IgD-negative memory B cell (primary cell): ENCODE data around the gene SELENOO. TPM values are rescaled to one million over a fixed set of nuclear protein-coding genes. Genes with fewer than 3 reads are reported as not detected.
A peak's percentile ranks its signal among the peaks of the same experiment; 100 is the strongest.

Experiments used
- H3K27ac Mint-ChIP-seq, 3 donors: one replicate each; pipeline ENCODE4 v1.8.0; 2020 to 2022; ENCODE audit warnings: mild to moderate bottlenecking in 3 of 3, mixed read lengths in 3 of 3, moderate library complexity in 1 of 3
- H3K27me3 Mint-ChIP-seq: one replicate; pipeline ENCODE4 v1.8.0; 2021; ENCODE audit warnings: mixed read lengths
- H3K36me3 Mint-ChIP-seq: one replicate; pipeline ENCODE4 v1.8.0; 2020; ENCODE audit warnings: mild to moderate bottlenecking, mixed read lengths
- H3K4me1 Mint-ChIP-seq, 3 donors: one replicate each; pipeline ENCODE4 v1.8.0; 2020 to 2022; ENCODE audit warnings: mixed read lengths in 3 of 3, mild to moderate bottlenecking in 1 of 3
- H3K4me3 Mint-ChIP-seq, 4 donors: one replicate each; pipeline ENCODE4 v1.8.0; 2020 to 2022; ENCODE audit warnings: mild to moderate bottlenecking in 4 of 4, mixed read lengths in 4 of 4, moderate library complexity in 3 of 4
- H3K9me3 Mint-ChIP-seq, 3 donors: one replicate each; pipeline ENCODE4 v1.8.0; 2020 to 2021; ENCODE audit warnings: mixed read lengths in 3 of 3, mild to moderate bottlenecking in 1 of 3
- polyA plus RNA-seq: library from polyadenylated mRNA; unstranded; fragments of 300-500 nt; fragmentation: Illumina TruSeq; gene quantifications from one replicate; pipeline ENCODE4 v1.2.3, GENCODE V29; 2021

The SELENOO gene
- polyA plus RNA-seq, 1 donor from 2014 or later, result 2.3 TPM

DNA sequence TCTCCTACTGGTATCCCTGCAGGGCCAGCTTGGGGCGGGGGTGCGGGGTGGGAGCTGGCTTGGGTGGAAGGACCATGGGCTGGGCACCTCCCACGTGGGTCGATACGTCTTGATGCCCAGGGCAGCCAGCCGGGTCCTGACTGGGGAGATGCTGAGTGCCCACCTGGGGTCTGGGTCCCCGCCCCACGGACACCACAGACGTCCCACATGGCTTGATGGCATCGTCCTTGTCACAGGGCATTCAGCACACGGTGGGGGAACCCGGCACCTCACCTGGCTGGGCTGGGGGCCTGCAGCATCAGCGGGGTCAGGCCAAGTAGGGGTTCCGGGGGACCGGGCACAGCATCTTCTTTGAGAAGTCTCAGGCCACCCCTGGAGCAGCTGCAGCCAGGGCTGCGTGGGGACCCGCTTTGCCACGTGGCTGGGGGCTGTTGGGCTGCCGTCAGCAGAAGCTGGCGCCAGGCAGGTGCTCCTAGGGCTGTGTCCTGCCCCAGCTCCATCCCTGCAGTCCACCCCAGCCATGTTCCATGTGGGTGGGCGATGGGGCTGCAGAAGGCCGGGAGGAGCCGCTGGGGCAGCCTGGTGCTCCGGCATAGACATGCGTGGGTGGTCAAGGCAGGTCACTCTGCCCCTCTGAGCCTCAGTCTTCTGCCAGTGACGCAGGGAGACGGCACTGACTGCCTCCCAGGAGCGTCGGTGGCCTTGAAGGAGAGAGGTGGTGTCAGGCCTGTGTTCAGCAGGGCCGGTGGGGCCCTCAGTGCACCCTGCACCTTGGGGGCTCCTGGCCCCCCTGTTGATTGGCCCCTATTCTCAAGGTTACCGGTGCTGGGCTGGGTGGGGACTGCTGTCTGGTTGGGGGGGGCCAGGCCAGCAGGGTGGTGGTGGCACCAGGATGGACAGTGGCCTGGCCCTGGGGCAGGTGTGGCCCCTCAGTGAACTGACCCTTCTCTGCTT is 8.4 kb downstream of the SELENOO start:
- no peaks in the 10 kb centered on the region for H3K27me3 Mint-ChIP-seq
- H3K27ac Mint-ChIP-seq, result peak overlapping the region; percentile 27 to 80 (median 78)
- H3K36me3 Mint-ChIP-seq, result peaks cover 2% of the 10 kb centered on the region
- H3K4me3 Mint-ChIP-seq, result peak overlapping the region in 1 of 4 donors; percentile 9
- peaks cover 5 to 17% (median 15%) of the 10 kb centered on the region in 3 donors for H3K4me1 Mint-ChIP-seq
- H3K9me3 Mint-ChIP-seq, result no peaks in the 10 kb centered on the region

DNA sequence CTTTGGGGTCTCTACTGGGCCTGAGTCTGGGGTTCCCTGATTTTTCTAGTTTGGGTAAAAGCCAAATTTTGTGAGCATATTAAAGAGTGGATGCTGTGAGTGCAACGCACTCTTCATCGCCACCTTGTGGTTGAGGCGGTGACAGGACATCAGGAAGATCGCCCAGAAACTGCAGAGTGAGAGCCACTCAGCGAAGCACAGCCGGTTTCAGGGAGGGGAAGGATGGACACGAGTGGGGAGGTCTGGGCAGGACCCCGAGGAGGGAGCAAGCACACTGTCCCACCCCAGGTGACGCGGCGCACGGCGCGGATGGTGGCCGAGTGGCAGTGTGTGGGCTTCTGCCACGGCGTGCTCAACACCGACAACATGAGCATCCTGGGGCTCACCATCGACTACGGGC is 9.1 kb downstream of the SELENOO start:
- H3K36me3 Mint-ChIP-seq, result peaks cover 3% of the 10 kb centered on the region
- H3K4me1 Mint-ChIP-seq, result peaks cover 8 to 19% (median 16%) of the 10 kb centered on the region in 3 donors
- no peaks in the 10 kb centered on the region for H3K9me3 Mint-ChIP-seq
- peak overlapping the region in 1 of 4 donors; percentile 9 for H3K4me3 Mint-ChIP-seq
- H3K27me3 Mint-ChIP-seq, result no peaks in the 10 kb centered on the region
- peak overlapping the region; percentile 27 to 80 (median 78) for H3K27ac Mint-ChIP-seq

GRCh38 chr22:50210378-50211139 is 9.7 kb downstream of the SELENOO start:
- H3K36me3 Mint-ChIP-seq, result peaks cover 3% of the 10 kb centered on the region
- H3K4me3 Mint-ChIP-seq, result peak overlapping the region in 1 of 4 donors; percentile 26
- H3K9me3 Mint-ChIP-seq, result no peaks in the 10 kb centered on the region
- H3K27ac Mint-ChIP-seq, result peak overlapping the region in 1 of 3 donors; percentile 25
- H3K4me1 Mint-ChIP-seq, result peaks cover 9 to 17% (median 15%) of the 10 kb centered on the region in 3 donors
- H3K27me3 Mint-ChIP-seq, result no peaks in the 10 kb centered on the region

- no peaks in the 10 kb centered on the region for H3K27me3 Mint-ChIP-seq
- H3K4me3 Mint-ChIP-seq, result peak overlapping the region in 1 of 4 donors; percentile 26
- H3K9me3 Mint-ChIP-seq, result no peaks in the 10 kb centered on the region
- H3K4me1 Mint-ChIP-seq, result peaks cover 9 to 17% (median 15%) of the 10 kb centered on the region in 3 donors
- peak overlapping the region in 2 of 3 donors; percentile 25 to 38 for H3K27ac Mint-ChIP-seq
- H3K36me3 Mint-ChIP-seq, result peaks cover 3% of the 10 kb centered on the region
Measured at GRCh38 chr22:50211147-50211546, 10.3 kb downstream of the SELENOO start.

GRCh38 chr22:50213263-50213662 is 12.5 kb downstream of the SELENOO start:
- H3K9me3 Mint-ChIP-seq, result no peaks in the 10 kb centered on the region
- no peak overlapping the region for H3K4me3 Mint-ChIP-seq
- H3K4me1 Mint-ChIP-seq, result peaks cover 8 to 12% (median 9%) of the 10 kb centered on the region in 3 donors
- peaks cover 3% of the 10 kb centered on the region for H3K36me3 Mint-ChIP-seq
- H3K27me3 Mint-ChIP-seq, result no peaks in the 10 kb centered on the region
- no peak overlapping the region for H3K27ac Mint-ChIP-seq

GRCh38 chr22:50215297-50216054 is 14.7 kb downstream of the SELENOO start:
- H3K36me3 Mint-ChIP-seq, result peaks cover 3% of the 10 kb centered on the region
- H3K27me3 Mint-ChIP-seq, result no peaks in the 10 kb centered on the region
- H3K4me3 Mint-ChIP-seq, result no peak overlapping the region
- H3K4me1 Mint-ChIP-seq, result peaks cover 3 to 8% (median 5%) of the 10 kb centered on the region in 3 donors
- no peaks in the 10 kb centered on the region for H3K9me3 Mint-ChIP-seq
- peak overlapping the region in 2 of 3 donors; percentile 85 to 92 for H3K27ac Mint-ChIP-seq

- no peaks in the 10 kb centered on the region for H3K27me3 Mint-ChIP-seq
- peaks cover 3 to 6% (median 5%) of the 10 kb centered on the region in 3 donors for H3K4me1 Mint-ChIP-seq
- no peaks in the 10 kb centered on the region for H3K9me3 Mint-ChIP-seq
- H3K4me3 Mint-ChIP-seq, result no peak overlapping the region
- peaks cover 5% of the 10 kb centered on the region for H3K36me3 Mint-ChIP-seq
- peak overlapping the region in 2 of 3 donors; percentile 64 to 92 for H3K27ac Mint-ChIP-seq
Measured at GRCh38 chr22:50216055-50216683, 15.4 kb downstream of the SELENOO start.

DNA sequence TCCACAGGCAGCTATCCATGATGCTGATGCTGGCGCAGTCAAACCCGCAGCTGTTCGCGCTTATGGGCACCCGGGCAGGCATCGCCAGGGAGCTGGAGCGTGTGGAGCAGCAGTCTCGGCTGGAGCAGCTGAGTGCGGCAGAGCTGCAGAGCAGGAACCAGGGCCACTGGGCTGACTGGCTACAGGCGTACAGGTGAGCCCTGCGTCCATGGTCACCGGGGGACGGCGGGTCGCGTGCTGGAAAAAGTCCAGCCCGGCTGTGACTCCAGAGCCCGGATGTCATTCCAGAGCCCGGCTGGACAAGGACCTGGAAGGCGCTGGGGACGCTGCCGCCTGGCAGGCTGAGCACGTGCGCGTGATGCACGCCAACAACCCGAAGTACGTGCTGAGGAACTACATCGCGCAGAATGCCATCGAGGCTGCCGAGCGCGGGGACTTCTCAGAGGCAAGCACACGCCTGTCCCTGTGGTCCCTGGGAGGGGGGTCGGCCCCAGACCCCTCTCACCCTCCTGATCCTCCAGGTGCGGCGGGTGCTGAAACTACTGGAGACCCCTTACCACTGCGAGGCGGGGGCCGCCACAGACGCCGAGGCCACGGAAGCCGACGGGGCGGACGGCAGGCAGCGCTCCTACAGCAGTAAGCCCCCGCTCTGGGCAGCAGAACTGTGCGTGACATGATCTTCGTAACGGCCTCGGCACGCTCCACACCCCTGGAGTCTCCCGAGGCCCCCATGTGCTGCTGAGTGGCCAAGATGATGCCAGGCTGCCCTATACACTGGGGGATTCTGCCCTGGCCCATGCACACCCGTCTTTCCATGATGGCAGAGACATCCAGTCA is 16.1 kb downstream of the SELENOO start:
- no peaks in the 10 kb centered on the region for H3K9me3 Mint-ChIP-seq
- peaks cover 5% of the 10 kb centered on the region for H3K36me3 Mint-ChIP-seq
- H3K4me1 Mint-ChIP-seq, result peaks cover 3 to 6% (median 5%) of the 10 kb centered on the region in 3 donors
- no peak overlapping the region for H3K27ac Mint-ChIP-seq
- no peaks in the 10 kb centered on the region for H3K27me3 Mint-ChIP-seq
- no peak overlapping the region for H3K4me3 Mint-ChIP-seq

DNA sequence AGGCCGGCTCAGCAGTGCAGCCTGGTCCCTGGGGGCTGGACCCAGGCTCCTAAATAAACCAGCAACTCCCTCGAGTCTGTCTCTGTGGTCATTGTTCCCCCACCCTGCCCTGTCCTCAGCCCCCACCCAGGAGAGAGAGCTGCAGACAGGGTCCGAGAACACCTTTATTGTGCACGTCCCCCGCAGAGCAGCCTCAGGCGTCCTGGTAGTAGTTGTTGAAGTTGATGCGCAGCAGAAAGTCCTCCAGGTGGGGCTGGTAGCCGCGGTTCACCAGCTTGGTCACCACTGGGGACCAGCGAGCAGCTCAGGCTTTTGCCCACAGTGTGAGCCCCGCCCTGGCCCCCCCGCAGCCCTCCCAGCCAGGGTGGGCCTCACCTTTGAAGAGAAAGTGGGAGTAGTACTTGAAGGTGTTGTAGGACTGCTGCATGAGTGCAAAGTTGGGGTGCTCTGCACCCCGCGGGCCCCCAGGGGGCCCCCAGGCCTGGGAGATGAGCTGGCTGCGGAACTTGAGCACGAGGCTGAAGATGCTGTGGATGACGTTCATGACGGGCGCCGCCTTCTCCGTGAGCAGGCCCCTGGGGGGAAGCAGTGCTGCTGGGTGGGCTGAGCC is 16.8 kb downstream of the SELENOO start:
- Mint-ChIP-seq H3K27ac (no peak overlapping the region), H3K9me3 (no peaks in the 10 kb centered on the region), H3K27me3 (no peaks in the 10 kb centered on the region), H3K4me3 (no peak overlapping the region), H3K4me1 (peaks cover 3 to 5% (median 5%) of the 10 kb centered on the region in 3 donors), H3K36me3 (peaks cover 5% of the 10 kb centered on the region)

DNA sequence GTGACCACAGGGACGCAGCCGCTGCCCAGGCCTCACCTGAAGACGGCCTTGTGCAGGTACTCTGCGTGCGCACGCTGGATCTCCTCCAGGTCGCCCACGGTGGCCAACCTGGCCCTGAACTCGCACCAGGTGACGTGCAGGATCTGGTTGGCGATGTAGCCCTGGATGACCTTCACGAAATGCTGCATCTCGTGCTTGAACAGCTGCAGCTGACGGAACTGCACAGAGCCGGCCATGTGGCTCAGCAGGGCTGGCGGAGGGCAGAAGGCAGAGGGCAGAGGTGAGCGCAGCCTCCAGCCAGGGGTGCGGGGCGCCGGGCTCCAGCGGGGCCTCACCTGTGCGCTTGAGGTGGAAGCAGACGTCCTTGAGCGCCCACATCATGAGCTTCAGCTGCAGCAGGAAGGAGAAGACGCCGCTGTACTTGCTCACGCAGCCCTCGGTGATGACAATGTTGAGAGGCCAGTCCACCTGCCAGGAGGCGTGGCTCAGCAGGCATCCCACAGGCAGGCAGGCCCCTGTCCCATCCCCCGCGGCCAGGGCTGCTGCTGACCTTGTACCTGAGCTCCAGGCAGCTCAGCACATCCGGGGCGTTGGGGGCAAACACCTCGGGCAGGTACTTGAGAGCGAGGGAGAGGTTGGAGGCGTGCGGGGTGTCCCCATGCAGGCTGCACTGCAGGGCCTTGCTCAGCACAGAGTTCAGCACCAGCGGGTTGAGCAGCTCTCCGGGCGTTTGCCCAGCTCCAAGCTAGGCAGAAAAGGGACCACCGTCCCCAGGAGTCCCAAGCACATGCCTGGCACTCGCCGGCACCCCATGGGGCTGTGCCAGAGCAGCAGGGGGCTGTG is 17.6 kb downstream of the SELENOO start:
- Mint-ChIP-seq H3K4me1 (peaks cover 3 to 5% (median 5%) of the 10 kb centered on the region in 3 donors), H3K27me3 (no peaks in the 10 kb centered on the region), H3K36me3 (peaks cover 5% of the 10 kb centered on the region), H3K27ac (no peak overlapping the region), H3K9me3 (no peaks in the 10 kb centered on the region), H3K4me3 (no peak overlapping the region)

DNA sequence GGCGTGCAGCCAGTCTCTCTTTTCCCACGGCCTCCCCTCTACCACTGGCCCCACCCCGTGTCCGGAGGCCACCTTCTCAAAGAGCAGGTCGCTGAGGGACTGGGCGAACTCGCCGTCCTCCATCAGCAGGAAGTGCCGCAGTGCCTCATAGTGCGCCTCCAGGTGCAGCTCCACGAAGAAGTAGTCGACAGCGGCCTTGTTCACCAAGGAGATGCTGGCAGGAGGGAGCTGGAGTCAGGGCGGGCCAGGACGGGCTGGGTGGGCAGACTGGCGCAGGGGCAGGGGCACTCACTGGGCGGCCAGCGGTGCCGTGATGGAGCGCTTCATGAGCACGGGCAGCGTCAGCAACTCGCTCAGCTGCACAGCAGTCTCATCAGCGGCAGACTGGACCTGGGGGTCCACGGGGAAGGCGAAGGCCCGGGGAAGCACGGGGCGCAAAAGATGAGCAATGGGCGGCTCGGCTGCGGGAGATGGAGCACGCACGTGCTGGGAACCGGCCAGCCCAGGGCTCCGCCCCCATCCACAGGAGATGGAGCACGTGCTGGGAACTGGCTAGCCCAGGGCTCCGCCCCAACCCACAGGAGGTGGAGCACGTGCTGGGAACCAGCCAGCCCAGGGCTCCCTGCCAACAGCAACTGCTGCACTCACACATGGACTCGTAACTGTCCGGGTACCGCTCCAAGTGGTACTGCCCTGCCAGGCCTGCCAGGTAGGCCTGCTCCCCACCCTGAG is 18.4 kb downstream of the SELENOO start:
- H3K9me3 Mint-ChIP-seq, result no peaks in the 10 kb centered on the region
- peaks cover 3 to 5% (median 5%) of the 10 kb centered on the region in 3 donors for H3K4me1 Mint-ChIP-seq
- H3K27me3 Mint-ChIP-seq, result no peaks in the 10 kb centered on the region
- peak overlapping the region in 1 of 3 donors; percentile 39 for H3K27ac Mint-ChIP-seq
- no peak overlapping the region for H3K4me3 Mint-ChIP-seq
- peaks cover 3% of the 10 kb centered on the region for H3K36me3 Mint-ChIP-seq
